Neural crest cell (in vitro differentiated cells): ENCODE measurements around the gene NSD1. TPM values are rescaled to one million over a fixed set of nuclear protein-coding genes. Genes with fewer than 3 reads are reported as not detected.

ENCODE experiments used
- DNase-seq: peaks from one replicate; pipeline ENCODE4 v3.0.0; 2021; ENCODE audit warnings: low read depth, mixed read lengths, low spot score
- H3K27ac Mint-ChIP-seq: one replicate; pipeline ENCODE4 v1.8.0; 2021; ENCODE audit warnings: mild to moderate bottlenecking, mixed read lengths; ENCODE audit not compliant: unreplicated experiment
- H3K27me3 Mint-ChIP-seq: 2 replicates; pipeline ENCODE4 v1.8.0; 2021; ENCODE audit warnings: low read depth, mild to moderate bottlenecking, mixed read lengths
- H3K36me3 Mint-ChIP-seq: 2 replicates; pipeline ENCODE4 v1.8.0; 2021; ENCODE audit warnings: low read depth, mild to moderate bottlenecking, mixed read lengths
- H3K4me1 Mint-ChIP-seq: 2 replicates; pipeline ENCODE4 v1.8.0; 2021; ENCODE audit warnings: mixed read lengths
- H3K4me3 Mint-ChIP-seq: one replicate; pipeline ENCODE4 v1.8.0; 2021; ENCODE audit warnings: mild to moderate bottlenecking, mixed read lengths
- H3K9me3 Mint-ChIP-seq: 2 replicates; pipeline ENCODE4 v1.8.0; 2021; ENCODE audit warnings: mixed read lengths
- total RNA-seq: library from RNA; stranded (reverse); gene quantifications from 2 replicates; pipeline ENCODE4 v1.2.1, GENCODE V29; 2021
- TF ChIP-seq, protein P1 (sequence below): fragments of 200-600 bp; sonication (generic); conservative IDR thresholded peaks from 2 replicates; pipeline ENCODE4 v1.5.0; 2021; ENCODE audit warnings: antibody characterized with exemption, mild to moderate bottlenecking

Gene NSD1
- total RNA-seq, 1 donor from 2014 or later, result 122 TPM

DNA sequence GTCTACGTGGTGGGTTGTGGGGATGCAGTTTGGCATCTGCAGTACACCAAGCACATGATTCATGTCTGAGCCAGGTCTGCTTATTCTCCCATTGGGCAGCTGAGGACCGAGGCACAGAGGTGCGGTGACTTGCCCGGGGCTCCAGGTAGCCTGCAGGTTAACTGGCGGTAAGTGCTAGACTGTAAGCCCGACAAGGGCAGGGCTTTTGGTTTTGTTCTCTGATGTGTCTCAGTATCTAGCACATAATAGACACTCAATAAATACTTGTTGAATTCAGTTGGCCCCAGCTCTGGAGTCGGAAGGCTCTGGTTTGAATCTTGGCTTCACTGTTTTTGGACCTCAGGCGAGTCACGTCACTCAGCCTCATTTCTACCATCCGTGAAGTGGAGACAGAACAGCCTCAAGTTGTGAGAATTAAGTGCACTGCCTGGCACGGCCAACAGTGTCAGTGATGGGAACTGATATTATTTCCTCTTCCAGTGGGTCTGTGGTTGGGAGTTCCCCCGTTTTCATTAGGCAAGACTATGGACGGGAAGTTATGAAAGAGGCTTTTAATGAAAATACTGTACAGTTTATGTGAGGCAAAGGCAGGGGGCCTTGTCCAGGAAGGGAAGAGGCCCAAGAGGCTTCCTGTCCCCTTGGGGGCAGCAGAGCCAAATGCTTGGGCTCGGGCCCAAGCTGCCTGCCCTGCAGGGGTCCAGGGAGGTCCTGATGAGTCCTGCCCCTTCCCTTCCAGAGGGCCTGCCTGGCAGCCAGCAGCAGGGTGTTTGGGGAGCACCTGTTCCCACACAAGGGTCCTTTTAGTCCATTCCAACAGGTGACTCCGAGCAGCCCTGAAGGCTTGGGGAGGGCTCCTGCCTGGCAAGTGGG lies 173.3 kb downstream of the NSD1 start:
- no peak for DNase-seq

GRCh38 chr5:177307544-177308363 lies 174.2 kb downstream of the NSD1 start:
- Mint-ChIP-seq H3K27me3 (peaks cover 10% of the 10 kb centered on the region), H3K27ac (no peak overlapping the region), H3K9me3 (no peaks in the 10 kb centered on the region), H3K36me3 (peaks cover 12% of the 10 kb centered on the region), H3K4me1 (peaks cover 49% of the 10 kb centered on the region), H3K4me3 (peak overlapping the region; percentile 95)
- DNase-seq, result no peak
- TF ChIP-seq, protein P1, sequence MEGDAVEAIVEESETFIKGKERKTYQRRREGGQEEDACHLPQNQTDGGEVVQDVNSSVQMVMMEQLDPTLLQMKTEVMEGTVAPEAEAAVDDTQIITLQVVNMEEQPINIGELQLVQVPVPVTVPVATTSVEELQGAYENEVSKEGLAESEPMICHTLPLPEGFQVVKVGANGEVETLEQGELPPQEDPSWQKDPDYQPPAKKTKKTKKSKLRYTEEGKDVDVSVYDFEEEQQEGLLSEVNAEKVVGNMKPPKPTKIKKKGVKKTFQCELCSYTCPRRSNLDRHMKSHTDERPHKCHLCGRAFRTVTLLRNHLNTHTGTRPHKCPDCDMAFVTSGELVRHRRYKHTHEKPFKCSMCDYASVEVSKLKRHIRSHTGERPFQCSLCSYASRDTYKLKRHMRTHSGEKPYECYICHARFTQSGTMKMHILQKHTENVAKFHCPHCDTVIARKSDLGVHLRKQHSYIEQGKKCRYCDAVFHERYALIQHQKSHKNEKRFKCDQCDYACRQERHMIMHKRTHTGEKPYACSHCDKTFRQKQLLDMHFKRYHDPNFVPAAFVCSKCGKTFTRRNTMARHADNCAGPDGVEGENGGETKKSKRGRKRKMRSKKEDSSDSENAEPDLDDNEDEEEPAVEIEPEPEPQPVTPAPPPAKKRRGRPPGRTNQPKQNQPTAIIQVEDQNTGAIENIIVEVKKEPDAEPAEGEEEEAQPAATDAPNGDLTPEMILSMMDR, result no peak

More for the DNA sequence above, 173.3 kb downstream of the NSD1 start:
- TF ChIP-seq, protein P1, result no peak
- H3K9me3 Mint-ChIP-seq, result no peaks in the 10 kb centered on the region
- H3K4me1 Mint-ChIP-seq, result peaks cover 54% of the 10 kb centered on the region
- H3K27ac Mint-ChIP-seq, result peak overlapping the region; percentile 27
- peaks cover 12% of the 10 kb centered on the region for H3K36me3 Mint-ChIP-seq
- H3K27me3 Mint-ChIP-seq, result peaks cover 12% of the 10 kb centered on the region
- peak overlapping the region; percentile 95 for H3K4me3 Mint-ChIP-seq

DNA sequence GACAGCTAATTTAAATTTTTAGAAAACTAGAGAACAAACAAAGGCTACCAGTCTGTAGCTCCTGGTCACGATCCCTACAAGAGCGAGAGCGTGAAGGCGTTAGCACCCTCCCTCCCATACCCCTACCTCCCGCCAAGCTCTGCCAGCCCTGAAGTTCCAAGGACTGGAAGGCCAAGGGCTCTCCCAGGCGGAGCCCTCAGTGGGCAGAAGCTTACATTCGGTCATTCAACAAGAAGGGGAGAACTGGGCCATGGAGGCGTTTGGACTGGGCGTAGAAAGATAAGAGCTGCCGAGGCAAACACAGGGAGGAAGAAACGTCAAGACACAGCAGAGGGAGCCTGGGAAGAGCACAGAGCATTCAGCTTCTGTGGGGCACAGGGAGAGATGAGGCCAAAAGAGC lies 175.2 kb downstream of the NSD1 start:
- peaks cover 12% of the 10 kb centered on the region for H3K36me3 Mint-ChIP-seq
- H3K4me1 Mint-ChIP-seq, result peaks cover 52% of the 10 kb centered on the region
- peak overlapping the region; percentile 94 for H3K4me3 Mint-ChIP-seq
- H3K27me3 Mint-ChIP-seq, result peaks cover 10% of the 10 kb centered on the region
- H3K27ac Mint-ChIP-seq, result no peak overlapping the region
- no peak for DNase-seq
- TF ChIP-seq, protein P1, result no peak
- H3K9me3 Mint-ChIP-seq, result no peaks in the 10 kb centered on the region

DNA sequence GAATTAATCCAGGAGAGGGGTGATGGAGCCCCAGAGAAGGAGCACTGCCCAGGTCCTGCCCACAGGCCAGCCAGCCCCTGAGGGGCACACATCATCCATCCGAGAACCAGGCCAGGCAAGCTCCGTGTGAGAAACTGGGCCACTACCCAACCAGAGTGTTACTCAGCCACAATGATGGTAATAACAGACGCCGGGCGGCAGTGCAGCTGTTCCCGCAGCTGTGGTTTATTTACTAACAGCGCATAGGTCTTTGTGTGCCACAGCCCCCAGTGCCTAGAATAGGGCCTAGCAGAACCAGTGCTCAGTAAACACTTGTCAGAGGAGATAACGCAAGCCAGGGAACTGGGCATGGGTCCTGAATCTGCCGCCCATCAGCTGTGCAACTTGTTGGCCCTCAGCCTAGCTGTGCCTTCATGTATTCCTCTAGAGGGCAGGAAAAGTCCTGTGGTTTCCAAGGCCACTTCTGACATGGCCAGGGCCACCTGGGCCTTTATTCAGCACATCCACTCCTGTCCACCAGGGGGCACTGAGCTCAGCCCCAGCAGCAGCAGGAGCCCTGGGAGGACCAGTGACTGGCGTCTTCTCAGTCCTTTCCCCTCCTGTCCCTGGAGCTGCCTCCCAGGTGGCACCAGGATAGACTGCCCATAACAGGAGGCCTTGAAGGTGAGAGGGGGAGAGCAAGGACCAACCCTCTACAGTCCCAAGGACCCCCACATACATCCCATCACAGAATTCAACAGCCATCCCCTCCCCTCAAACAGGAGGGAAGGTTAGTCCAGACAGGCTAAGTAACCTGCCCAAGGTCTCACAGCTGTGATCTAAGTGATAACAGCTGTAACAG lies 176.0 kb downstream of the NSD1 start:
- no peaks in the 10 kb centered on the region for H3K9me3 Mint-ChIP-seq
- H3K27ac Mint-ChIP-seq, result peak overlapping the region; percentile 50
- peak overlapping the region; percentile 94 for H3K4me3 Mint-ChIP-seq
- H3K27me3 Mint-ChIP-seq, result peaks cover 6% of the 10 kb centered on the region
- peak; percentile 61 for DNase-seq
- TF ChIP-seq, protein P1, result peak; percentile 89
- H3K4me1 Mint-ChIP-seq, result peaks cover 46% of the 10 kb centered on the region
- H3K36me3 Mint-ChIP-seq, result peaks cover 12% of the 10 kb centered on the region

- H3K27ac Mint-ChIP-seq, result no peak overlapping the region
- peak overlapping the region; percentile 94 for H3K4me3 Mint-ChIP-seq
- no peaks in the 10 kb centered on the region for H3K9me3 Mint-ChIP-seq
- TF ChIP-seq, protein P1, result no peak
- peaks cover 39% of the 10 kb centered on the region for H3K4me1 Mint-ChIP-seq
- DNase-seq, result no peak
- peaks cover 12% of the 10 kb centered on the region for H3K36me3 Mint-ChIP-seq
- peaks cover 6% of the 10 kb centered on the region for H3K27me3 Mint-ChIP-seq
Measured at GRCh38 chr5:177310332-177310731, 176.8 kb downstream of the NSD1 start.
